Parathyroid adenoma (tissue), 2 donors: Measurements from ENCODE around the gene SIGLEC15.
"Not testable (repeated sequence)": the region's sequence is repeated elsewhere in the genome, so short reads cannot be mapped to it uniquely, and the experiment has no call there.

Source experiments
- H2AFZ ChIP-seq: fragments of 300-600 bp; sonication (generic); one replicate; pipeline ENCODE4 v1.7.0; 2017; ENCODE audit warnings: antibody characterized with exemption, mild to moderate bottlenecking
- H3K27ac ChIP-seq: fragments of 300-600 bp; sonication (generic); one replicate; pipeline ENCODE4 v1.7.0; 2017
- H3K27me3 ChIP-seq: fragments of 300-600 bp; sonication (generic); one replicate; pipeline ENCODE4 v1.7.0; 2017; ENCODE audit warnings: low read length; ENCODE audit not compliant: control insufficient read depth, insufficient read depth
- H3K36me3 ChIP-seq: fragments of 300-600 bp; sonication (generic); one replicate; pipeline ENCODE4 v1.7.0; 2017; ENCODE audit warnings: low read length; ENCODE audit not compliant: control insufficient read depth, insufficient read depth
- H3K4me1 ChIP-seq: fragments of 300-600 bp; sonication (generic); one replicate; pipeline ENCODE4 v1.7.0; 2017; ENCODE audit warnings: control low read depth
- H3K4me2 ChIP-seq: fragments of 300-600 bp; sonication (generic); one replicate; pipeline ENCODE4 v1.7.0; 2017; ENCODE audit warnings: low read length
- H3K4me3 ChIP-seq: fragments of 300-600 bp; sonication (generic); one replicate; pipeline ENCODE4 v1.7.0; 2017; ENCODE audit warnings: low read depth, low read length
- H3K79me2 ChIP-seq: fragments of 300-600 bp; sonication (generic); one replicate; pipeline ENCODE4 v1.7.0; 2017; ENCODE audit warnings: control low read depth
- H3K9ac ChIP-seq: fragments of 300-600 bp; sonication (generic); one replicate; pipeline ENCODE4 v1.7.0; 2017; ENCODE audit warnings: mild to moderate bottlenecking
- H3K9me3 ChIP-seq: fragments of 300-600 bp; sonication (generic); one replicate; pipeline ENCODE4 v1.7.0; 2017; ENCODE audit warnings: low read length; ENCODE audit not compliant: control insufficient read depth
- CTCF ChIP-seq: fragments of 300-600 bp; sonication (generic); IDR thresholded peaks from one replicate; pipeline ENCODE4 v1.7.0; 2017; ENCODE audit warnings: antibody characterized with exemption, mild to moderate bottlenecking
- donor health status: primary hyperparathyroidism.

The SIGLEC15 gene

GRCh38 chr18:45802814-45803492 lies 22.5 kb upstream of the SIGLEC15 start:
- Histone ChIP-seq H3K36me3 (no peaks in the 10 kb centered on the region), H3K9ac (no peak overlapping the region), H3K27me3 (no peaks in the 10 kb centered on the region), H3K79me2 (no peaks in the 10 kb centered on the region), H2AFZ (no peak overlapping the region), H3K4me3 (no peak overlapping the region), H3K9me3 (no peaks in the 10 kb centered on the region), H3K4me1 (no peaks in the 10 kb centered on the region), H3K27ac (no peak overlapping the region), H3K4me2 (no peak overlapping the region)
- no peak for TF ChIP-seq CTCF

DNA sequence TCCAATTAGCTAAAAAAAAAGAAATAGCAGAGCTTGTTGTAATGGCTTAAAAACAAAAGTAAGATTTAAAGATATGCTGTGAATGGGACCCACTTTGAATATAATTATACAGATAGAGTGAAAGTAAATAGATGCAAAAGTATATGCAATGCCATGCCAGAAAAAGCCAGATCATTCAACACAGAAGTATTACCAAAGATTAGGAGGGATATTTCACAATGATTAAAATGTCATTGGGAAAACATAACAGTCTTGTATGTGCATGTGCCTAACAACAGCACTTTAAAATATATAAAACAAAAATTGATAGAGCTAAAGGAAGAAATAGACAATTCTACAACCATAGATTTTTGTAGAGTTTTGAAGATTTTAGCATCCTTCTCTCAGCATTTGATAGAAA lies 19.9 kb upstream of the SIGLEC15 start:
- Histone ChIP-seq H3K4me1 (no peaks in the 10 kb centered on the region), H2AFZ (no peak overlapping the region), H3K79me2 (no peaks in the 10 kb centered on the region), H3K4me2 (no peak overlapping the region), H3K9ac (no peak overlapping the region), H3K27me3 (no peaks in the 10 kb centered on the region), H3K4me3 (no peak overlapping the region), H3K9me3 (no peaks in the 10 kb centered on the region), H3K27ac (no peak overlapping the region), H3K36me3 (no peaks in the 10 kb centered on the region)
- no peak for TF ChIP-seq CTCF

- Histone ChIP-seq H3K79me2 (no peaks in the 10 kb centered on the region), H2AFZ (no peak overlapping the region), H3K9ac (no peak overlapping the region), H3K27ac (no peak overlapping the region), H3K9me3 (no peaks in the 10 kb centered on the region), H3K4me2 (no peak overlapping the region), H3K27me3 (no peaks in the 10 kb centered on the region), H3K4me3 (no peak overlapping the region), H3K4me1 (no peaks in the 10 kb centered on the region), H3K36me3 (no peaks in the 10 kb centered on the region)
- TF ChIP-seq CTCF: no peak
Measured at GRCh38 chr18:45806226-45806625, 19.2 kb upstream of the SIGLEC15 start.

- not testable (repeated sequence) for H3K4me3 ChIP-seq, H3K36me3 ChIP-seq, H2AFZ ChIP-seq, H3K79me2 ChIP-seq, H3K9ac ChIP-seq, H3K27ac ChIP-seq, H3K4me1 ChIP-seq, H3K9me3 ChIP-seq, H3K27me3 ChIP-seq, H3K4me2 ChIP-seq
Measured at GRCh38 chr18:45807144-45807543, 18.3 kb upstream of the SIGLEC15 start.

DNA sequence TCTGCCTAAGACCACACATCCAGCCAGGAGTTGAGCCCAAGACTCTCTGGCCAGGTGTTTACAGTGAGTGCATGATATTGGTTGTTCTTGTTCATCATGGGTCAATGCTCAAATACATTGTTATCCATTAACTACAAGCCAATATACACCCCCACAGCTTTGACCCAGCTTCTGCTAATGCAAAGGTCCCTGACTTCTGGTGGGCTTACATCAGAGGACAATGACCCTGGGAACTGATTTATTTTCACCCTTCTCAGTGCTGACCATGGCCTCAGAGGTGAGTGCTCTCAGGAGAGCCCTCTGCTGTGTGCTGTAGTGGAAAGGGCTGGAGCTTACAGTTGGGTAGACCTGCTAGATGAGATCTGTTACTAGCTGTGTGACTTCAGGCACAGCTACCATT lies 10.7 kb upstream of the SIGLEC15 start:
- not testable (repeated sequence) for H3K4me3 ChIP-seq, H3K27me3 ChIP-seq

DNA sequence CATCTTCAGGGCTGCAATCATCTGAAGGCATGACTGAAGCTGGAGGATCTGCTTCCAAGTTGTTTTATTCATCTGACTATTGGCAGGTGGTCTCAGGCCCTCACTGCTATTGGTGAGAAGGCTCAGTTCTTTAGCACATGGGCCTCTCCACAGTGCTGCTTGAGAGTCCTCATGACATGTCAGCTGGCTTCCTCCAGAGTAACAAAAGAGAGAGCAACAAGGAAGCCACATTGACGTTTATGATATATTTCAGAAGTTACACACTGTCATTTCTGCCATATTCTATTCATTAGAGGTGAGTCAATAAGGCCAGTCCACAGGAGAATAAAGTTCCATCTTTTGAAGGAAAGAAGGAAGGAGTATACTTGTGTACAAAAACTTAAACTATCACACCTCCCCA lies 7.9 kb upstream of the SIGLEC15 start:
- H2AFZ ChIP-seq: no peak overlapping the region
- no peak overlapping the region for H3K27ac ChIP-seq
- no peak overlapping the region for H3K9ac ChIP-seq
- no peaks in the 10 kb centered on the region for H3K4me1 ChIP-seq
- no peaks in the 10 kb centered on the region for H3K79me2 ChIP-seq
- no peak for TF ChIP-seq CTCF
- no peaks in the 10 kb centered on the region for H3K36me3 ChIP-seq
- H3K9me3 ChIP-seq: no peaks in the 10 kb centered on the region
- no peaks in the 10 kb centered on the region for H3K27me3 ChIP-seq
- H3K4me2 ChIP-seq: no peak overlapping the region
- H3K4me3 ChIP-seq: no peak overlapping the region

More for the DNA sequence above, 10.7 kb upstream of the SIGLEC15 start:
- H3K9ac ChIP-seq, H3K27ac ChIP-seq, H3K9me3 ChIP-seq, H3K36me3 ChIP-seq, H2AFZ ChIP-seq, H3K4me1 ChIP-seq, H3K79me2 ChIP-seq, H3K4me2 ChIP-seq: not testable (repeated sequence)

DNA sequence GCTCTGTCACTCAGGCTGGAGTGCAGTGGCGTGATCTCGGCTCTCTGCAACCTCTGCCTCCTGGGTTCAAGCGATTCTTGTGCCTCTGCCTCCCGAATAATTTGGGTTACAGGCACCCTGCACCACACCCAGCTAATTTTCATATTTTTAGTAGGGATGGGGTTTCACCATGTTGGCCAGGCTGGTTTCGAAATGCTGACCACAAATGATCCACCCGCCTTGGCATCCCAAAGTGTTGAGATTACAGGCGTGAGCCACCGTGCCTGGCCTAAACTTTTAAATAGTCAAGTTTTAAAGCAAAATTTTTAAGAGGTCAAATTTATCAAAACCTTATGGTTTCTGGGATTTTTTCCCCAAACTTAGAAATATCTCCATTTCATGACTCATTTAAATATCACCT lies 6.7 kb upstream of the SIGLEC15 start:
- H3K4me1 ChIP-seq, H3K9ac ChIP-seq, H3K27me3 ChIP-seq, H3K36me3 ChIP-seq, H2AFZ ChIP-seq, H3K79me2 ChIP-seq, H3K27ac ChIP-seq, H3K4me2 ChIP-seq, H3K4me3 ChIP-seq, H3K9me3 ChIP-seq: not testable (repeated sequence)
